ENCODE results near the gene PIKFYVE. TPM values are rescaled to one million over a fixed set of nuclear protein-coding genes. Genes with fewer than 3 reads are reported as not detected.
A peak's percentile ranks its signal among the peaks of the same experiment; 100 is the strongest.

PIKFYVE gene
- polyA plus RNA-seq, 1 donor: 16.7 TPM

GRCh38 chr2:208239770-208240493 is 26.1 kb upstream of the PIKFYVE start:
- Histone ChIP-seq H3K9me3 (ENCODE audit: control insufficient read depth, low read depth, low read length) (no peaks in the 10 kb centered on the region), H3K27ac (ENCODE audit: low read length) (no peak overlapping the region), H3K27me3 (ENCODE audit: control insufficient read depth, insufficient read depth, low read length) (no peaks in the 10 kb centered on the region), H3K4me3 (ENCODE audit: low read length) (no peak overlapping the region), H3K36me3 (ENCODE audit: control insufficient read depth, insufficient read depth, low read length) (peaks cover 57% of the 10 kb centered on the region), H3K4me1 (ENCODE audit: control insufficient read depth, insufficient read depth, low read length) (peaks cover 22% of the 10 kb centered on the region)
- no CpG with 5 or more reads among the region's 9 CpGs for WGBS (ENCODE audit: insufficient coverage, low lambda C conversion rate)
- DNase-seq: no peak

GRCh38 chr2:208240619-208241209 is 25.3 kb upstream of the PIKFYVE start:
- peaks cover 60% of the 10 kb centered on the region for H3K36me3 ChIP-seq (ENCODE audit: control insufficient read depth, insufficient read depth, low read length)
- WGBS (ENCODE audit: insufficient coverage, low lambda C conversion rate): 0% methylated on average over 1 of the region's 3 CpGs
- H3K27ac ChIP-seq (ENCODE audit: low read length): peak overlapping the region; percentile 16
- DNase-seq: peak in 1 of 2 donors; percentile 38
- H3K9me3 ChIP-seq (ENCODE audit: control insufficient read depth, low read depth, low read length): no peaks in the 10 kb centered on the region
- no peak overlapping the region for H3K4me3 ChIP-seq (ENCODE audit: low read length)
- H3K27me3 ChIP-seq (ENCODE audit: control insufficient read depth, insufficient read depth, low read length): no peaks in the 10 kb centered on the region
- peaks cover 22% of the 10 kb centered on the region for H3K4me1 ChIP-seq (ENCODE audit: control insufficient read depth, insufficient read depth, low read length)

DNA sequence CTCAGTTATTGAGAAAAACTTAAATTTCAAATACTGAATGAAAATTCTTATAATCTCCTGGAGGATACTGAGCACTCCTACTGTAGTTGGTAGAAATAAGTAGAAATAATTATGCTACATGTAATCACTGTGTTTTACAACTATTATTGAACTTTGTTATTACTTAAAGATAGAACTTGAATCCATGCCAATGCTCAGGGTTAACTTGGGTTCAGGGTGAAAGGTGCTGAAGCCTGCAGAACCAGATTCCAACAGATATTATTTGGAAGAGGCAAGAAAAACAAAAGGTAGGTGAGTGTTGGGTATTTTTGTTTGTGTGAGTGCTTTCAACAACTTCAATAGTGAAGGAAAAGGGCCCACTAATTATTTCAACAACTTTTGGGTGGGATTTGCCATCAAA is 21.6 kb upstream of the PIKFYVE start:
- Histone ChIP-seq H3K9me3 (ENCODE audit: control insufficient read depth, low read depth, low read length) (no peaks in the 10 kb centered on the region), H3K27ac (ENCODE audit: low read length) (no peak overlapping the region), H3K4me3 (ENCODE audit: low read length) (no peak overlapping the region), H3K36me3 (ENCODE audit: control insufficient read depth, insufficient read depth, low read length) (peaks cover 63% of the 10 kb centered on the region), H3K27me3 (ENCODE audit: control insufficient read depth, insufficient read depth, low read length) (no peaks in the 10 kb centered on the region), H3K4me1 (ENCODE audit: control insufficient read depth, insufficient read depth, low read length) (peaks cover 24% of the 10 kb centered on the region)
- DNase-seq: no peak

- Histone ChIP-seq H3K4me3 (ENCODE audit: low read length) (no peak overlapping the region), H3K27me3 (ENCODE audit: control insufficient read depth, insufficient read depth, low read length) (no peaks in the 10 kb centered on the region), H3K9me3 (ENCODE audit: control insufficient read depth, low read depth, low read length) (no peaks in the 10 kb centered on the region), H3K36me3 (ENCODE audit: control insufficient read depth, insufficient read depth, low read length) (peaks cover 63% of the 10 kb centered on the region), H3K4me1 (ENCODE audit: control insufficient read depth, insufficient read depth, low read length) (peaks cover 18% of the 10 kb centered on the region), H3K27ac (ENCODE audit: low read length) (no peak overlapping the region)
- no peak for DNase-seq
- no CpG with 5 or more reads among the region's 3 CpGs for WGBS (ENCODE audit: insufficient coverage, low lambda C conversion rate)
Observed at GRCh38 chr2:208245746-208246145, 20.3 kb upstream of the PIKFYVE start.

DNA sequence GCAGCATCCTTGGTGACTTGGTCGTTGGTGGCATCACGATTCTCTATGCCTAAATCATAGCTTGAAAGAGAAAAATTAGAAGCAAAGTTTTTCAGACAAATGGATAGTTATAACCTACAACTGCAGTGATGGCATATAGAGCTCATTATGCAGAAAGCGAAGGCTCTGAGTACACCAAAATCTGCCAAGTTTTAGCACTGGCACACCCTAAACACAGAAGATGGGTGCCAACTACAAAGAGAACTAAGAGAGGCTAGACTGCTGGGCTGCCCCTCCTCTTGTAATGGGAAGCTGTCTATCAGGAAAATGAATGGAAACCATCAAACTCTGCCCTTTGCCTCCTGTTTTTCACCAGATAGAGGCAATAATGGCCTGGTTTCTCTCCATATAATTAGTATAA is 17.5 kb upstream of the PIKFYVE start:
- WGBS (ENCODE audit: insufficient coverage, low lambda C conversion rate): no CpG with 5 or more reads among the region's 3 CpGs
- no peak for DNase-seq
- H3K36me3 ChIP-seq (ENCODE audit: control insufficient read depth, insufficient read depth, low read length): peaks cover 53% of the 10 kb centered on the region
- no peaks in the 10 kb centered on the region for H3K27me3 ChIP-seq (ENCODE audit: control insufficient read depth, insufficient read depth, low read length)
- H3K4me1 ChIP-seq (ENCODE audit: control insufficient read depth, insufficient read depth, low read length): peaks cover 21% of the 10 kb centered on the region
- no peaks in the 10 kb centered on the region for H3K9me3 ChIP-seq (ENCODE audit: control insufficient read depth, low read depth, low read length)
- no peak overlapping the region for H3K4me3 ChIP-seq (ENCODE audit: low read length)
- H3K27ac ChIP-seq (ENCODE audit: low read length): no peak overlapping the region

DNA sequence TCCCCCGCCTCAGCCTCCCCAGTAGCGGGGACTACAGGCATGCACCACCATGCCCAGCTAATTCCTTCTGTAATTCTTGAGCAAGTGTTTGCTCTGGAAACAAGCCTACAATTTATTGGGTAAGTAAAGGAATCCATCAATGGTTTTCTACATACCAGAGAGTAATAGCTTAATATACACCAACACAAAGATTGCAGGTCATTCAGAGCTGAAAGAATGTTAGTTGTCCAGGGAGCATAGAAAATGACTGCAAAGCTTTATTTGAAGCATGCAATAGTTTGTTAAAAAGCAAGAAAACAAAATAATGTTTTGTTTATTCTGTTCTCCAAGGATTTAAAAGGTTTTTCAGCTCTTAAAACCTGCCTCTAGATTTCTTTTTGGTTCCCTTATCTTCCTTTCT is 16.8 kb upstream of the PIKFYVE start:
- no peaks in the 10 kb centered on the region for H3K27me3 ChIP-seq (ENCODE audit: control insufficient read depth, insufficient read depth, low read length)
- WGBS (ENCODE audit: insufficient coverage, low lambda C conversion rate): no CpG with 5 or more reads among the region's 2 CpGs
- no peak overlapping the region for H3K4me3 ChIP-seq (ENCODE audit: low read length)
- H3K4me1 ChIP-seq (ENCODE audit: control insufficient read depth, insufficient read depth, low read length): peaks cover 18% of the 10 kb centered on the region
- no peak overlapping the region for H3K27ac ChIP-seq (ENCODE audit: low read length)
- DNase-seq: no peak
- H3K36me3 ChIP-seq (ENCODE audit: control insufficient read depth, insufficient read depth, low read length): peaks cover 48% of the 10 kb centered on the region
- H3K9me3 ChIP-seq (ENCODE audit: control insufficient read depth, low read depth, low read length): no peaks in the 10 kb centered on the region

GRCh38 chr2:208250388-208250787 is 15.7 kb upstream of the PIKFYVE start:
- peaks cover 14% of the 10 kb centered on the region for H3K4me1 ChIP-seq (ENCODE audit: control insufficient read depth, insufficient read depth, low read length)
- no CpG with 5 or more reads among the region's 2 CpGs for WGBS (ENCODE audit: insufficient coverage, low lambda C conversion rate)
- H3K9me3 ChIP-seq (ENCODE audit: control insufficient read depth, low read depth, low read length): no peaks in the 10 kb centered on the region
- H3K27ac ChIP-seq (ENCODE audit: low read length): no peak overlapping the region
- H3K36me3 ChIP-seq (ENCODE audit: control insufficient read depth, insufficient read depth, low read length): peaks cover 44% of the 10 kb centered on the region
- no peaks in the 10 kb centered on the region for H3K27me3 ChIP-seq (ENCODE audit: control insufficient read depth, insufficient read depth, low read length)
- DNase-seq: no peak
- H3K4me3 ChIP-seq (ENCODE audit: low read length): no peak overlapping the region

GRCh38 chr2:208251098-208251497 is 15.0 kb upstream of the PIKFYVE start:
- DNase-seq: no peak
- no peak overlapping the region for H3K27ac ChIP-seq (ENCODE audit: low read length)
- H3K27me3 ChIP-seq (ENCODE audit: control insufficient read depth, insufficient read depth, low read length): no peaks in the 10 kb centered on the region
- H3K36me3 ChIP-seq (ENCODE audit: control insufficient read depth, insufficient read depth, low read length): peaks cover 39% of the 10 kb centered on the region
- 96% methylated on average over 3 of the region's 4 CpGs for WGBS (ENCODE audit: insufficient coverage, low lambda C conversion rate)
- H3K4me3 ChIP-seq (ENCODE audit: low read length): no peak overlapping the region
- no peaks in the 10 kb centered on the region for H3K9me3 ChIP-seq (ENCODE audit: control insufficient read depth, low read depth, low read length)
- H3K4me1 ChIP-seq (ENCODE audit: control insufficient read depth, insufficient read depth, low read length): peaks cover 14% of the 10 kb centered on the region

DNA sequence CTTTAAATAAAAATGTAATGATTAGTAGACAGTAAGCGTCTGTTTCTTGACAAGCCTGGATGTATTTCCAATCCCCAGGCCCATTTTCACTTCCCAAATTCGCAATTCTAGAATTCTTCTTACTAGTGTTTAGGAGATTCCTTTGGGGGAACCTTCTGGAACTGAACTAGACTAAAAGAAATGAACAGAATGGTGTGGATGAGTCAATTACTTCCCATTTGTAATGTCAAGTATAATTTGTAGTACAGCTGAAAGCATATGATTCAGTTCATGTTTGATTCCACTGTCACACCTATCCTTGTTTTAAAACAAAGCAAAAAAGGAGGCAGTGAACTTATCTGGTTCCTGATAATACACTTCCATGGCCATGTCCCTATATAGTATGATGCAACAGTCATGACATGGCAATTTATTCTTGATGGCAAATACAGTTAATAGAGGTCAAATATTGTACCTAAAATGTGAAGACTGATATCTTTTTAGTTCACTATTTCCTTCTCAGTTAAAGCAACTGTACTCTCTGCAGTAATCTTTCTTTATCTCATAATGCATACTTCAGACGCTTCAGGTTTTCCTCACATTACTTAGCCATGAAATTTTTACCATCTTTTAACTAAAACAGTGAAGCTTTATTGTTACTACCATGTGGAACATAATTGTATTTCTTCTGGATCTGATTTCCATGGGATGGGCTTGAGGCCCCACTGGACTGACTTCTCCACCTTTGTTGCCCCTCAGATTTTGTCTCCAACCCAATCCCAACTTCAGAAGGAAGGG is 13.2 kb upstream of the PIKFYVE start:
- peak; percentile 37 to 71 for DNase-seq
- H3K36me3 ChIP-seq (ENCODE audit: control insufficient read depth, insufficient read depth, low read length): peaks cover 28% of the 10 kb centered on the region
- H3K27me3 ChIP-seq (ENCODE audit: control insufficient read depth, insufficient read depth, low read length): no peaks in the 10 kb centered on the region
- WGBS (ENCODE audit: insufficient coverage, low lambda C conversion rate): 50% methylated on average over 2 of the region's 3 CpGs
- peaks cover 29% of the 10 kb centered on the region for H3K4me1 ChIP-seq (ENCODE audit: control insufficient read depth, insufficient read depth, low read length)
- H3K27ac ChIP-seq (ENCODE audit: low read length): peak overlapping the region; percentile 79
- H3K9me3 ChIP-seq (ENCODE audit: control insufficient read depth, low read depth, low read length): no peaks in the 10 kb centered on the region
- no peak overlapping the region for H3K4me3 ChIP-seq (ENCODE audit: low read length)

DNA sequence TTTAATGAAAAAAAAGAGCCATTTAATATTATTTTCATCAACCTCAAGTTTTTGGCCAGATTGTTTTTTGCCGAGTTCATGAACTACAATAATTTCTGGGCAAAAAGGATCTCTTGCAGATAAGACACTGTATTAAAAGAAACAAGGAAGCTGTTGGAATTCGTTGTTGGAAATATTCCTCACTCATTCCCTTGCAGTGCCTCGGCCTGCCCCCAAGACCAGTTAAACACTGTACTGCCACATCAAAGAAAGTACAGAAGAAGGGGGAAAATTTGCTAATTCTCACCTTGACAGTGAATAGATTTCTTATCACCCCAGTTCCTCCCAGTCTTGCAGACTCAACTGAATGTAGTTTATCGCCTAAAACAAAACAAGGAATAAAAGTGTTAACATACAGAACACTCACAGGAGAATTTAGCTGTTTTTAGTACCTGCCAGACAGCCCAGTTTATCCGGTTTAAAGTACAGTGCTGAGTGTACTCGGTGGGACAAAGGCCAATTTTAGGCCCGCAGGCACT is 12.4 kb upstream of the PIKFYVE start:
- Histone ChIP-seq H3K9me3 (ENCODE audit: control insufficient read depth, low read depth, low read length) (no peaks in the 10 kb centered on the region), H3K27me3 (ENCODE audit: control insufficient read depth, insufficient read depth, low read length) (no peaks in the 10 kb centered on the region), H3K27ac (ENCODE audit: low read length) (peak overlapping the region; percentile 79), H3K4me1 (ENCODE audit: control insufficient read depth, insufficient read depth, low read length) (peaks cover 31% of the 10 kb centered on the region), H3K4me3 (ENCODE audit: low read length) (peak overlapping the region; percentile 97), H3K36me3 (ENCODE audit: control insufficient read depth, insufficient read depth, low read length) (peaks cover 22% of the 10 kb centered on the region)
- WGBS (ENCODE audit: insufficient coverage, low lambda C conversion rate): no CpG with 5 or more reads among the region's 7 CpGs
- no peak for DNase-seq

Data from large intestine (tissue), 3 donors.